H9 (cell line): ENCODE measurements around the gene MARK2. TPM values are rescaled to one million over a fixed set of nuclear protein-coding genes. Genes with fewer than 3 reads are reported as not detected.

Source experiments
- DNase-seq: peaks from one replicate; pipeline ENCODE4 v3.0.0-alpha.2; 2017
- H2AFZ ChIP-seq: one replicate; pipeline ENCODE4 v1.6.1; 2013; ENCODE audit warnings: mild to moderate bottlenecking, low read length, control low read depth, moderate library complexity
- H2AK5ac ChIP-seq: 2 replicates; pipeline ENCODE4 v1.6.1; 2013; ENCODE audit warnings: low read length, control low read depth, mixed read lengths; ENCODE audit not compliant: insufficient read length
- H2BK120ac ChIP-seq: one replicate; pipeline ENCODE4 v1.6.1; 2013; ENCODE audit warnings: low read depth, mild to moderate bottlenecking, low read length, control low read depth, inconsistent platforms; ENCODE audit not compliant: poor library complexity, severe bottlenecking
- H2BK12ac ChIP-seq: 2 replicates; pipeline ENCODE4 v1.6.1; 2013; ENCODE audit warnings: low read length, control low read depth, mixed read lengths, low read depth; ENCODE audit not compliant: insufficient read length
- H2BK15ac ChIP-seq: 2 replicates; pipeline ENCODE4 v1.6.1; 2013; ENCODE audit warnings: low read depth, low read length, control low read depth
- H2BK20ac ChIP-seq: one replicate; pipeline ENCODE4 v1.6.1; 2013; ENCODE audit warnings: low read depth, mild to moderate bottlenecking, low read length, control low read depth, inconsistent platforms; ENCODE audit not compliant: poor library complexity, severe bottlenecking
- H2BK5ac ChIP-seq: 2 replicates; pipeline ENCODE4 v1.6.1; 2013; ENCODE audit warnings: low read length, control low read depth, mixed read lengths; ENCODE audit not compliant: insufficient read length
- H3K14ac ChIP-seq: 2 replicates; pipeline ENCODE4 v1.6.1; 2013; ENCODE audit warnings: low read length, control low read depth; ENCODE audit not compliant: insufficient read depth
- H3K18ac ChIP-seq: 2 replicates; pipeline ENCODE4 v1.6.1; 2013; ENCODE audit warnings: low read depth, mild to moderate bottlenecking, mixed read lengths, low read length, control low read depth; ENCODE audit not compliant: insufficient read length
- H3K23ac ChIP-seq: 2 replicates; pipeline ENCODE4 v1.6.1; 2013; ENCODE audit warnings: low read length, control low read depth, mixed read lengths, low read depth; ENCODE audit not compliant: insufficient read length
- H3K23me2 ChIP-seq: 2 replicates; pipeline ENCODE4 v1.6.1; 2013; ENCODE audit warnings: low read depth, mild to moderate bottlenecking, mixed read lengths, low read length, control low read depth; ENCODE audit not compliant: insufficient read length, poor library complexity, severe bottlenecking
- H3K27ac ChIP-seq: 2 replicates; pipeline ENCODE4 v1.5.1; 2013; ENCODE audit warnings: low read length, control low read depth, mixed read lengths, low read depth; ENCODE audit not compliant: insufficient read length
- H3K27me3 ChIP-seq: 2 replicates; pipeline ENCODE4 v1.6.1; 2013; ENCODE audit warnings: low read length, control low read depth, inconsistent platforms; ENCODE audit not compliant: insufficient read depth
- H3K4ac ChIP-seq: 2 replicates; pipeline ENCODE4 v1.6.1; 2013; ENCODE audit warnings: low read depth, mild to moderate bottlenecking, control low read depth, inconsistent platforms, low read length, moderate library complexity
- H3K4me1 ChIP-seq: 2 replicates; pipeline ENCODE4 v1.6.1; 2013; ENCODE audit warnings: low read length, control low read depth, inconsistent platforms; ENCODE audit not compliant: insufficient read depth
- H3K4me2 ChIP-seq: 2 replicates; pipeline ENCODE4 v1.6.1; 2013; ENCODE audit warnings: low read length, control low read depth, mixed read lengths; ENCODE audit not compliant: insufficient read length, insufficient read depth
- H3K56ac ChIP-seq: 2 replicates; pipeline ENCODE4 v1.6.1; 2013; ENCODE audit warnings: low read depth, mild to moderate bottlenecking, mixed read lengths, low read length, control low read depth; ENCODE audit not compliant: insufficient read length
- H3K79me1 ChIP-seq: 2 replicates; pipeline ENCODE4 v1.6.1; 2013; ENCODE audit warnings: low read depth, mild to moderate bottlenecking, moderate library complexity, low read length, control low read depth, inconsistent platforms; ENCODE audit not compliant: insufficient read depth, poor library complexity, severe bottlenecking
- H3K79me2 ChIP-seq: 2 replicates; pipeline ENCODE4 v1.6.1; 2013; ENCODE audit warnings: low read length, control low read depth, inconsistent platforms; ENCODE audit not compliant: insufficient read depth
- H3K9ac ChIP-seq: 2 replicates; pipeline ENCODE4 v1.6.1; 2013; ENCODE audit warnings: low read length, control low read depth, mixed read lengths; ENCODE audit not compliant: insufficient read length; ENCODE audit errors: extremely low read depth
- H3K9me3 ChIP-seq: one replicate; pipeline ENCODE4 v1.6.1; 2013; ENCODE audit warnings: low read depth, low read length, inconsistent platforms; ENCODE audit not compliant: control insufficient read depth
- H3T11ph ChIP-seq: one replicate; pipeline ENCODE4 v1.6.1; 2013; ENCODE audit warnings: mild to moderate bottlenecking, low read length, control low read depth, inconsistent platforms
- H4K20me1 ChIP-seq: one replicate; pipeline ENCODE4 v1.6.1; 2013; ENCODE audit not compliant: control insufficient read depth, insufficient read length, insufficient read depth
- H4K5ac ChIP-seq: 2 replicates; pipeline ENCODE4 v1.6.1; 2013; ENCODE audit warnings: low read depth, mild to moderate bottlenecking, mixed read lengths, low read length, control low read depth; ENCODE audit not compliant: insufficient read length
- H4K8ac ChIP-seq: replicated peaks from 2 replicates; pipeline ENCODE4 v1.6.1; 2013; ENCODE audit warnings: low read length, control low read depth, mixed read lengths, low read depth; ENCODE audit not compliant: insufficient read length
- H4K91ac ChIP-seq: 2 replicates; pipeline ENCODE4 v1.6.1; 2013; ENCODE audit warnings: low read depth, mild to moderate bottlenecking, moderate library complexity, mixed read lengths, low read length, control low read depth; ENCODE audit not compliant: insufficient read length
- H3K27ac Mint-ChIP-seq, 3 experiments: 2 replicates in 2 of 3; 3 replicates in 1 of 3; pipeline ENCODE4 v1.8.0; 2020 to 2021; ENCODE audit warnings: mixed read lengths in 3 of 3, mild to moderate bottlenecking in 1 of 3, moderate library complexity in 1 of 3
- H3K27me3 Mint-ChIP-seq: 2 replicates; pipeline ENCODE4 v1.8.0; 2021; ENCODE audit warnings: low read depth, mild to moderate bottlenecking, moderate library complexity, mixed read lengths
- H3K36me3 Mint-ChIP-seq, 3 experiments: 2 replicates in 2 of 3; 3 replicates in 1 of 3; pipeline ENCODE4 v1.8.0; 2020 to 2021; ENCODE audit warnings: low read depth in 3 of 3, mixed read lengths in 3 of 3; ENCODE audit not compliant: insufficient read depth in 1 of 3
- H3K4me1 Mint-ChIP-seq, 2 experiments: 2 replicates each; pipeline ENCODE4 v1.8.0; 2020; ENCODE audit warnings: mixed read lengths in 2 of 2
- H3K4me3 Mint-ChIP-seq, 2 experiments: 2 replicates in 1 of 2; 3 replicates in 1 of 2; pipeline ENCODE4 v1.8.0; 2020 to 2021; ENCODE audit warnings: mild to moderate bottlenecking in 2 of 2, mixed read lengths in 2 of 2, moderate library complexity in 1 of 2
- H3K9me3 Mint-ChIP-seq, 2 experiments: 2 replicates in 1 of 2; 3 replicates in 1 of 2; pipeline ENCODE4 v1.8.0; 2020; ENCODE audit warnings: mild to moderate bottlenecking in 2 of 2, mixed read lengths in 2 of 2, moderate library complexity in 1 of 2
- WGBS: extraction: QIAGEN DNeasy Blood & Tissue Kit; methylation state at CpG from one replicate; pipeline ENCODE4 v1.1.7; 2013; ENCODE audit warnings: missing lambda C conversion rate, low lambda C conversion rate, mixed read lengths; ENCODE audit not compliant: insufficient read length; ENCODE audit errors: extremely low coverage; 5-methylcytosine and 5-hydroxymethylcytosine counted together
- total RNA-seq: library from RNA; stranded (reverse); gene quantifications from 2 replicates; pipeline ENCODE4 v1.2.1, GENCODE V29; 2021
- TF ChIP-seq, protein P1 (sequence below): fragments of 200-600 bp; sonication (generic); conservative IDR thresholded peaks from 3 replicates; pipeline ENCODE4 v1.8.0; 2021; ENCODE audit warnings: antibody characterized with exemption, mild to moderate bottlenecking

The MARK2 gene
- total RNA-seq, 1 experiment from 2014 or later, result 45.7 TPM

DNA sequence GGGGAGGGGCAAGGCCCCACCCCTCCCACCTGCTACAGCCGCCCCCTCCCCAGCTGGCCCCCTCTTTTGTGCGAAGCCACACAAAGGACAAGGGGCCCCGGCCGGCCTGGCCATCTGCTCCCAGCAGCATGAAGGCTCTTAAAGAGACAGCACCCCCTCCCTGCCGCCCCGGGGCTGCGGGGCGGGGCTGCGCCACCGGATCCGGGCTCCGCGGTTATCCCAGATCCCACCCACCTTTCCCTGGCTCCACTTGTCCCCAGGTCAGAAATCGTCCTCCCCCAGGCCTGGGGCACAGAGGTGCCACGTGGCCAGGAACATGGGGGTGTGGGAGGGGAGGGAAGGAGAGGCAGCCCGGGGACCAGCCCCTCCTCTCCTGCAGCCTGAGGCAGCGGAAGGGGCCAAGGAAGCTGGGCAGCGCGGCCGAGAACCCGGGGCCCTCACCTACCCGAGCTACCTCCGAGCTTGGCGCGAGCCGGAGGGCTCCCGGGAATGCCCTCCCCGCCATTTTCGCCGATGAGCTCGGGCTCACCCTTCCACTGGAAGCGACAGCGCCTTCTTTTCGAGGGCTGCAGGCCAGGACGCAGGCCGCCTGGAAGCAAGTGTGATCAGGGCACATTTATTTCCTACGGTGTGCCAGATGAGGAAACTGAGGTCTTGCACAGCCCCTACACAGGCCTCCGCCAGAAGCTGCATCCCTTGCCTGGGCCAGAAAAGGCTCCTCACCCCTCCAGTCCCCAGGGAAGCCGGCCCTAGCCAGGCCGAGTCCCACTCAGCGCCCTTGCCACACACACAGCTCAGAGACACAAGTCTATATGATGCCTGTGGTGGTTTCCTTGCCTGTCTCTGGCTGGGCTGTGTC lies 80.6 kb downstream of the MARK2 start:
- no peak overlapping the region for H2AK5ac ChIP-seq
- H3K23ac ChIP-seq, result no peak overlapping the region
- no peaks in the 10 kb centered on the region for H4K20me1 ChIP-seq
- H2BK20ac ChIP-seq, result no peak overlapping the region
- no peaks in the 10 kb centered on the region for H3K9me3 ChIP-seq
- H2BK120ac ChIP-seq, result no peak overlapping the region
- no peak overlapping the region for H2BK12ac ChIP-seq
- peak overlapping the region; percentile 40 for H3K9ac ChIP-seq
- Mint-ChIP-seq H3K36me3 (peaks cover 5 to 15% (median 7%) of the 10 kb centered on the region in 3 experiments), H3K27ac (peak overlapping the region; percentile 97 to 100 (median 99)), H3K27me3 (peaks cover 15% of the 10 kb centered on the region), H3K4me3 (peak overlapping the region; percentile 67 to 87), H3K4me1 (peaks cover 22 to 25% of the 10 kb centered on the region in 2 experiments), H3K9me3 (peaks cover 5% of the 10 kb centered on the region in 2 experiments; a peak in 4 of 5 replicates)
- TF ChIP-seq, protein P1, sequence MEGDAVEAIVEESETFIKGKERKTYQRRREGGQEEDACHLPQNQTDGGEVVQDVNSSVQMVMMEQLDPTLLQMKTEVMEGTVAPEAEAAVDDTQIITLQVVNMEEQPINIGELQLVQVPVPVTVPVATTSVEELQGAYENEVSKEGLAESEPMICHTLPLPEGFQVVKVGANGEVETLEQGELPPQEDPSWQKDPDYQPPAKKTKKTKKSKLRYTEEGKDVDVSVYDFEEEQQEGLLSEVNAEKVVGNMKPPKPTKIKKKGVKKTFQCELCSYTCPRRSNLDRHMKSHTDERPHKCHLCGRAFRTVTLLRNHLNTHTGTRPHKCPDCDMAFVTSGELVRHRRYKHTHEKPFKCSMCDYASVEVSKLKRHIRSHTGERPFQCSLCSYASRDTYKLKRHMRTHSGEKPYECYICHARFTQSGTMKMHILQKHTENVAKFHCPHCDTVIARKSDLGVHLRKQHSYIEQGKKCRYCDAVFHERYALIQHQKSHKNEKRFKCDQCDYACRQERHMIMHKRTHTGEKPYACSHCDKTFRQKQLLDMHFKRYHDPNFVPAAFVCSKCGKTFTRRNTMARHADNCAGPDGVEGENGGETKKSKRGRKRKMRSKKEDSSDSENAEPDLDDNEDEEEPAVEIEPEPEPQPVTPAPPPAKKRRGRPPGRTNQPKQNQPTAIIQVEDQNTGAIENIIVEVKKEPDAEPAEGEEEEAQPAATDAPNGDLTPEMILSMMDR, result no peak
- H3K4me1 ChIP-seq, result peaks cover 3% of the 10 kb centered on the region
- H3K56ac ChIP-seq, result no peak overlapping the region
- no peak overlapping the region for H2BK15ac ChIP-seq
- H3K27me3 ChIP-seq, result no peaks in the 10 kb centered on the region
- peak overlapping the region; percentile 94 for H3K14ac ChIP-seq
- H3K79me2 ChIP-seq, result peaks cover 5% of the 10 kb centered on the region; the same call in 1 of the 2 replicates
- no peak overlapping the region for H4K8ac ChIP-seq
- peak overlapping the region; percentile 10 for H4K91ac ChIP-seq
- no CpG with 5 or more reads among the region's 41 CpGs for WGBS
- peak overlapping the region; percentile 67 for H3K4me2 ChIP-seq
- no peaks in the 10 kb centered on the region for H3K79me1 ChIP-seq
- peak overlapping the region; percentile 83 for H3K18ac ChIP-seq
- peak overlapping the region; percentile 63 for H3K27ac ChIP-seq
- peak; percentile 96 for DNase-seq
- peak overlapping the region; percentile 9; the same call in 1 of the 2 replicates for H3K4ac ChIP-seq
- H4K5ac ChIP-seq, result peak overlapping the region; percentile 3
- no peak overlapping the region for H2AFZ ChIP-seq
- H3K23me2 ChIP-seq, result peaks cover 33% of the 10 kb centered on the region
- no peak overlapping the region for H3T11ph ChIP-seq
- no peak overlapping the region for H2BK5ac ChIP-seq
